ENCODE data around the gene GRIA3.

Gene GRIA3

GRCh38 chrX:123215397-123216089, 31.5 kb downstream of the GRIA3 start:
- H3K27ac ChIP-seq, result no peak overlapping the region
- no peak for TF ChIP-seq CTCF (IDR thresholded peaks at IDR 0.05; ENCODE audit: low read depth, low read length, missing control alignments)
- H3K4me3 ChIP-seq (ENCODE audit: low read depth, low read length), result no peak overlapping the region
- DNase-seq, result no peak
- no peaks in the 10 kb centered on the region for H3K36me3 ChIP-seq (replicated peaks)
- in situ Hi-C loops (cut with HindIII; ENCODE audit: low pct_ligation_motif_present, low sequenced_read_pairs), result no loop called here
- H3K27me3 ChIP-seq (replicated peaks), result no peaks in the 10 kb centered on the region

- in situ Hi-C loops (cut with HindIII; ENCODE audit: low pct_ligation_motif_present, low sequenced_read_pairs), result no loop called here
- DNase-seq, result peak; percentile 5
- Histone ChIP-seq H3K27me3 (replicated peaks) (no peaks in the 10 kb centered on the region), H3K36me3 (replicated peaks) (no peaks in the 10 kb centered on the region), H3K4me3 (ENCODE audit: low read depth, low read length) (no peak overlapping the region), H3K27ac (no peak overlapping the region)
- TF ChIP-seq CTCF (IDR thresholded peaks at IDR 0.05; ENCODE audit: low read depth, low read length, missing control alignments), result no peak
Measured at GRCh38 chrX:123217077-123217476, 33.0 kb downstream of the GRIA3 start.

GRCh38 chrX:123217728-123218127, 33.6 kb downstream of the GRIA3 start:
- DNase-seq, result no peak
- no peak overlapping the region for H3K27ac ChIP-seq
- no peak overlapping the region for H3K4me3 ChIP-seq (ENCODE audit: low read depth, low read length)
- in situ Hi-C loops (cut with HindIII; ENCODE audit: low pct_ligation_motif_present, low sequenced_read_pairs), result no loop called here
- no peaks in the 10 kb centered on the region for H3K36me3 ChIP-seq (replicated peaks)
- TF ChIP-seq CTCF (IDR thresholded peaks at IDR 0.05; ENCODE audit: low read depth, low read length, missing control alignments), result no peak
- H3K27me3 ChIP-seq (replicated peaks), result no peaks in the 10 kb centered on the region

GRCh38 chrX:123219916-123220315, 35.8 kb downstream of the GRIA3 start:
- no peak for DNase-seq
- in situ Hi-C loops (cut with HindIII; ENCODE audit: low pct_ligation_motif_present, low sequenced_read_pairs), result no loop called here
- TF ChIP-seq CTCF (IDR thresholded peaks at IDR 0.05; ENCODE audit: low read depth, low read length, missing control alignments), result no peak
- H3K27me3 ChIP-seq (replicated peaks), result no peaks in the 10 kb centered on the region
- no peak overlapping the region for H3K27ac ChIP-seq
- H3K36me3 ChIP-seq (replicated peaks), result no peaks in the 10 kb centered on the region
- no peak overlapping the region for H3K4me3 ChIP-seq (ENCODE audit: low read depth, low read length)

GRCh38 chrX:123222920-123223319, 38.8 kb downstream of the GRIA3 start:
- H3K4me3 ChIP-seq (ENCODE audit: low read depth, low read length), result no peak overlapping the region
- no peak for TF ChIP-seq CTCF (IDR thresholded peaks at IDR 0.05; ENCODE audit: low read depth, low read length, missing control alignments)
- no peak overlapping the region for H3K27ac ChIP-seq
- no peak for DNase-seq
- no peaks in the 10 kb centered on the region for H3K36me3 ChIP-seq (replicated peaks)
- in situ Hi-C loops (cut with HindIII; ENCODE audit: low pct_ligation_motif_present, low sequenced_read_pairs), result no loop called here
- no peaks in the 10 kb centered on the region for H3K27me3 ChIP-seq (replicated peaks)

GRCh38 chrX:123223409-123223808, 39.3 kb downstream of the GRIA3 start:
- DNase-seq, result no peak
- in situ Hi-C loops (cut with HindIII; ENCODE audit: low pct_ligation_motif_present, low sequenced_read_pairs), result no loop called here
- no peak for TF ChIP-seq CTCF (IDR thresholded peaks at IDR 0.05; ENCODE audit: low read depth, low read length, missing control alignments)
- Histone ChIP-seq H3K27ac (no peak overlapping the region), H3K4me3 (ENCODE audit: low read depth, low read length) (no peak overlapping the region), H3K27me3 (replicated peaks) (no peaks in the 10 kb centered on the region), H3K36me3 (replicated peaks) (no peaks in the 10 kb centered on the region)

Data from brain microvascular endothelial cell (primary cell).